GM11168 (cell line): ENCODE data around the gene PABPC1L.
"Not testable (repeated sequence)": the region's sequence is repeated elsewhere in the genome, so short reads cannot be mapped to it uniquely, and the experiment has no call there.

ENCODE experiments used
- in situ Hi-C: fragments of 300-500 bp; cut with MboI; formaldehyde crosslinking; loops from one replicate; pipeline ENCODE4 v1.12.0; 2022; ENCODE audit warnings: low sequenced_read_pairs; ENCODE audit not compliant: unreplicated experiment

The PABPC1L gene

DNA sequence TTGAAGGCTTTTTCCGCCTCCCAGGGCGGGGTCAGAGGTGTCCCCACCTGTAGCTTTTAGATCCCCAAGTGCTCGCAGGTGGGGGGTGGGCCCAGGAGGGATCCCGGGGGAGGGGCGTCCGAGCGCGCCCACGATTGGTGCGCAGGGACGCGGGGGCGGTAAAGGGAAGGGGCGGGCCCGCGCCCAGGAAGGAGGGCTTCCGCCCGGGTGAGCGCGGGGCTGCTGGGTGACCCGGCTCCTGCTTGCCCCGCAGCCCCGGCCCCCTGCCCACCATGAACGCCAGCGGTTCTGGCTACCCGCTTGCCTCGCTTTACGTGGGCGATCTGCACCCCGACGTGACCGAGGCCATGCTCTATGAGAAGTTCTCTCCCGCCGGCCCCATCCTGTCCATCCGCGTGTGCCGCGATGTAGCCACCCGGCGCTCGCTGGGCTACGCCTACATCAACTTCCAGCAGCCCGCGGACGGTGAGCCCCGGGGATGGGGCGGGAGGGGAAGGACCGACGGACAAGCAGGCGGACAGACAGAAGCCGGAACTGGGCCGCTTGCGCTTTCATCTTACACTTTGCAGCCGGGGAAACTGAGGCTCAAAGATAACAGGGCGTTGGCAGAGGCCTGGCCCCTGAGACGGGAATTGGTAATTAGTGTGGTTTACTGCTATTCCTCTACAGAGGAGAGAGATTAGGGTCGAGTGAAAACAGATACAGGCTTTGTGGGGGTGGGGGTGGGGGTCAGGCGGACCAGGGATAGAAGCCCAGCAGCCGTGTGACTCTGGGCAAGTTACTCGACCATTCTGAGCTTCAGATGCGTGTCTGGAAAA is at the start of gene PABPC1L:
Gene PABPC1L (plus strand): TSS at position 189 of the 818 bp plus-strand sequence. CDS start 84 bp downstream, at position 273.
- in situ Hi-C loops, result no loop called here

DNA sequence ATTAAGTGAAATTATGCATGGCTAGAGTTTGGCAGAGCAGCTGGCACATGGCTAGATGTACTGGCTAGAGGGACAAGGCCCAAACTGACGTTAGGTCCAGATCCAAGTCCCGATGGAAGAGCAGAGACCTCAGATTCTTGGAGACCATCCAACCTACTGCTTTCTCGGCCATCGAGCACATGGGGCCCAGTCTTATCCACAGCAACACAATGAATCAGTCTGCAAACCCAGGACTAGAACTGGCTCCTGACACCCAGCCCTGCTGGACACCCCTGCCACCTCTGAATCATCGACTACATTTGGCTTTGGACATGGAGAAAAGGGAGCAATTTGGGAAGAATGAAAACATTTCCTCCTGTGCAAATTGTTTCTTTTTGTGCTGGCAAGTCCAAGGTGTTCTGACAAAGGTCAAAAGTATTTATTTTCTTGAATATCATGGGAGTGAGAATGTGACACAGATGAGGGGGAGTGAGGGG is 48.3 kb upstream of the PABPC1L start:
- in situ Hi-C loops, result loop anchor here (10.0 kb wide), 2 partner anchors 87 to 117 kb away; partner anchors contain the start of gene KCNK15

DNA sequence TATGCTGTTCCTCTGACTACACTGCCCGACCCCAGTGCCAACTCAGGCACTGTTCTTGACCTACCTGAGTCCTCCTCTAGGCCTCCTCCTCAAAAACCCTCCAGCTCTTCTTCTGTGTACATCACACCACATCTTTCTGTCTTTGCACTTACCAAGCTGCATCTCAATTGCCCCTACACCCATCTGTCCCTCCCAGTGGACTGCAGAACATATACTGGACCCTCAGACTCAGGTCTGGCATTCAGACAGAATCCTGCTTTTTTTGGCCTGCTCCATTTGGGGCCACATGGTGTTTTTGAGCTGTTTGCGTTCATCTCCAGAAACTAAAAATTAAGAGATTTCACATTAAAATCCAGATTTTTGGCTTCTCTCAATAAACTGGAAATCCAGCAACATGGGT is 47.6 kb upstream of the PABPC1L start:
- in situ Hi-C loops, result loop anchor here (10.0 kb wide), 2 partner anchors 87 to 117 kb away; partner anchors contain the start of gene KCNK15

GRCh38 chr20:44863365-44864084 is 46.3 kb upstream of the PABPC1L start:
- in situ Hi-C loops, result loop anchor here (10.0 kb wide), 2 partner anchors 89 to 119 kb away; partner anchors contain the start of gene KCNK15

DNA sequence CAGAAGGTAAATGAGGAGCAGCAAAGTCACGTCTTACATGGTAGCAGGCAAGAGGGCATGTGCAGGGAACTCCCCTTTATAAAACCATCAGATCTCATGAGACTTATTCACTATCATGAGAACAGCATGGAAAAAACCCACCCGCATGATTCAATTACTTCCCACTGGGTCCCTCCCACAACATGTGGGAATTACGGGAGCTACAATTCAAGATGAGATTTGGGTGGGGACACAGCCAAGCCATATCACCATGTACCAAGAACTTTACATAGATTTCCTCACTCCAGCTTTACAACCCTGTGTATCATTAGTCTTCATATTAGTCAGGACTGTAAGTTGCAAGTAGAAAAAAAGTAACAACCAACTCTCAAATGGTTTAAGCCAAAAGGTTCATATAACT is 45.4 kb upstream of the PABPC1L start:
- in situ Hi-C loops, result loop anchor here (10.0 kb wide), 2 partner anchors 90 to 120 kb away; partner anchors contain the start of gene KCNK15

- in situ Hi-C loops, result loop anchor here (10.0 kb wide), 2 partner anchors 92 to 122 kb away; partner anchors contain the start of gene KCNK15
These were observed 43.0 kb upstream of the PABPC1L start for GRCh38 chr20:44866703-44867335.

- in situ Hi-C loops, result loop anchor here (10.0 kb wide), 2 partner anchors 95 to 125 kb away; partner anchors contain the start of gene KCNK15
These were observed 40.4 kb upstream of the PABPC1L start for GRCh38 chr20:44869471-44869870.

DNA sequence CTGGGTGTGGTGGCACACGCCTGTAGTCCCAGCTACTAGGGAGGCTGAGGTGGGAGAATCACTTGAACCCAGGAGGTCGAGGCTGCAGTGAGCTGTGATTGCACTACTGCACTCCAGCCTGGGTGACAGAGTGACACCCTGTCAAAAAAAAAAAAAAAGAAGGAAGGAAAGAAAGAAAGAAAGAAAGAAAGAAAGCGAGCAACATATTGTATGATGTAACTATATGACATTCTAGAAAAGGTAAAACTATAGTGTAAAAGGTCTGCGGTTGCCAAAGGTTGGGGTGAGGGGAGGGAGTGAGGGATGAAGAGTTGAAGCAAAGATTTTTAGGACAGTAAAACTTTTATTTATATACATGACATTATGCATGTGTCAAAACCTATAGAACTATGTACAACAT is 27.5 kb upstream of the PABPC1L start:
- in situ Hi-C loops, result not testable (repeated sequence)

DNA sequence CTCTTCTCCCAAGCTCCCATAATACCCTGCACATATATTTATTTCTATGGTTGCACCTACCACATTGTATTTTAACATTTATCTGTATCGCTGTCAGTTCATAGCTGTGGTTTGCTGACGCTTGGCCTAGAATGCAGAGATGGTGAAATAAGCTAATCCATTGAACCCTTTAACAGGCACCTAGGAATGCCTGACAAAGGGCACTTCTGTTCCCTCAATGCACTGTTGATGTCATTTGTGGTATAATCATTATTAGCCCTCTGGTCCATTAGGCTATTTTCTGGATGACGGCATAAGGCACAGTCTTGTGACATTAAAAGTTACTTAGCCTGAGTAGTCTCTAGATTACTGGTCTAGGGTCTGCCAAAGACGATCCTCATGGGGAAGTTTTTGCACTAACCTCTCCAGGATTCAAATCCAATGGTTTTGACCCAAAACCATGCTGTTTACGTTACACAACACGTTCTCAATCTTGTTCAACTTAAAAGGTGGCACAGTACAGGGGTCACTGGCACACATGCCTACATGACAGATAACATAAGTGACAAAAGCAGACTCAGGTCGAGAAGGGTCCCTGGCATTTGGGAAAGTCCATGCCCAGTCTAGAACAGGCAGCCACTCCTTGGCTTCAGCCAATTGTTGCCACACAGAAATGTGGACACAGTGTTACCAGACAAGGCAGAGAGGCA is 26.5 kb upstream of the PABPC1L start:
- in situ Hi-C loops, result no loop called here

DNA sequence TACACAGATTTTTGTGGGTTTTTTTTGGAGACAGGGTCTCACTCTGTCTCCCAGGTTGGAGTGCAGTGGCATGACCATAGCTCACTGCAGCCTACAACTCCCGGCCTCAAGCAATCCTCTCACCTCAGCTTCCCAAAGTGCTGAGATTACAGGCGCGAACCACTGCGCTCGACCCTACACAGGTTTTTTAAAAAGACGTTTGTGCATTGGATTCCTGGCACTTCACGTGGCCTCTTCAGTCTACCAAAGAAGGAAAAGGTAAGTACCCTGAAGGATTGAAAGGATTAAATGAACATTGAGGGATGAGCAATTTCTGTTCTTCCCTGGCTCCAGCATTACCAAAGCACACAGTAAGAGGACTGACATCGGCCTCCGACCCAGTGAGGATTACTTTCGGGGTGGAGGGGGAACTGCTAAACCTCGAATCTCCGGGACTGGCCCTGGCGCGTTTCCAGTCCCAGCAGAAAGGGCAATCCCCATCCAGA is 24.9 kb upstream of the PABPC1L start:
- in situ Hi-C loops, result no loop called here

GRCh38 chr20:44885392-44886265 is 24.2 kb upstream of the PABPC1L start, which contains the start of gene YWHAB:
Gene YWHAB, plus strand, starts transcription at chr20:44885705. Its CDS starts 15,829 bp downstream, at chr20:44901534.
- in situ Hi-C loops, result no loop called here

GRCh38 chr20:44886266-44886651 is 23.6 kb upstream of the PABPC1L start:
- in situ Hi-C loops, result no loop called here

- in situ Hi-C loops, result no loop called here
These were observed 23.0 kb upstream of the PABPC1L start for GRCh38 chr20:44886828-44887227.

GRCh38 chr20:44887466-44887865 is 22.4 kb upstream of the PABPC1L start:
- in situ Hi-C loops, result no loop called here

DNA sequence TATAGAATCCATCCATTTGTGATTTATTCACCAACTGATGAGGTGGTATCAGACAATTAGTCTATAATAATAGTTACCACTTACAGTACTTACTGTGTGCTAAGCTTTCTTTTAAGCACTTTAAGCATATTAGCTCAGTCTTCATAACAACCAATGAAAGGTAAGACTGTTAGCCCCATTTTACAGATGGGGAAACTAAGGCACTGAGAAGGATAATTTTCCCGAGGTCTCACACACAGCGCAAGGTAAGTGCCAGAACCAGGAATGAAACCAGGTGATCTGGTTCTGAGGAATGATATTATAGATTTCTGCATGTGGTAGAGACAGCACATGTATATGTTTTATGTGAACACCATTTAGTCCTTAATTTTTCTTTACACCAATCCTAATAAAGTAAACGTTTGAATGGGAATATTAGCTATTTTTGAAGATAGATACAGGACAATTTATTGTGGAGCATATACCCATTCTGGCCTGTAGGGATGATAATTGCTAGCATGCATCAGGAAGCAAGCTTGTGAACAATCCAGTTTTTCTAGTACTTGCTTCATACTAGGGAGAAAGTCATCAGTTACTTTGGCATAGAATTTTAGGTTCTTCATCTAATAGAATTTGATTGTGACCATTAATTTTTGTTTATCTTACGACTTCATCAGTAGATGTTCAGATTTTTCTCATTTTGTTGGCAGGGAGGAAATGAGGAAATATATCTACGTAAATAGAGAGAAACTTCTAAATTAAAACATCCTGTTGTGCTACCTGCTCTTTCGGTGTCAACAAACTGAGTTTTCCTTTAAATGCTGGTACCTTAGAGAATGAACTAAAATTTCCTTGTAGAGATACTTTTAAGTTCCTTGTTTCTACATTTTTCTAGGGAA is 21.4 kb upstream of the PABPC1L start:
- in situ Hi-C loops, result no loop called here

GRCh38 chr20:44891826-44892225 is 18.0 kb upstream of the PABPC1L start:
- in situ Hi-C loops, result no loop called here

GRCh38 chr20:44894959-44895358 is 14.9 kb upstream of the PABPC1L start:
- in situ Hi-C loops, result no loop called here

DNA sequence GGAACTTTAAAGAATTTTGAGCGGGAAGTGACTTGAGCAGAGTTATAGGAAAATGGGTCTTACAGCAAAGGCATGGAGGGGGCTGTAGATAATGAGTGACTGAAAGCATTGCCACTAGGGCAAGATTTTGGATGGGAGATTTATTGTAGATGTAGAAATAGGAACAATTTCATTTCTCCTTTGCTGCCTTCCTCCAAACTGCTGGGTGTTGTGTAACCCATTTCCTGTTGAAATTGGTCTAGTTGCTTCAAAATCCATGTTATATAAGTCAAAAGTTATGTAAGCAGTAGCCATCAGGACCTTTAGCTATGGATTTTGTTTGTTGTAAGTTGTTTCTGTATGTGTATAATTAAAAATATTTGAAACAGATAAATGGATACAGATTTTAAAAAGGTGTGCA is 13.3 kb upstream of the PABPC1L start:
- in situ Hi-C loops, result no loop called here
